Measurements from ENCODE around the gene RFWD3. TPM values are rescaled to one million over a fixed set of nuclear protein-coding genes. Genes with fewer than 3 reads are reported as not detected.
A peak's percentile ranks its signal among the peaks of the same experiment; 100 is the strongest.

RFWD3 gene
- total RNA-seq, 1 donor from 2014 or later = 48.4 TPM

- no peaks in the 10 kb centered on the region for H3K36me3 Mint-ChIP-seq (ENCODE audit: insufficient read depth)
- no peak for DNase-seq (ENCODE audit: low spot score, unreplicated experiment)
- H3K4me1 Mint-ChIP-seq (ENCODE audit: low read depth) = no peaks in the 10 kb centered on the region
- H3K27me3 Mint-ChIP-seq = peaks cover 5% of the 10 kb centered on the region
- H3K4me3 Mint-ChIP-seq (ENCODE audit: low read depth) = no peak overlapping the region
- H3K9me3 Mint-ChIP-seq (ENCODE audit: low read depth) = no peaks in the 10 kb centered on the region
- no peak overlapping the region for H3K27ac Mint-ChIP-seq
- TF ChIP-seq, protein P1, sequence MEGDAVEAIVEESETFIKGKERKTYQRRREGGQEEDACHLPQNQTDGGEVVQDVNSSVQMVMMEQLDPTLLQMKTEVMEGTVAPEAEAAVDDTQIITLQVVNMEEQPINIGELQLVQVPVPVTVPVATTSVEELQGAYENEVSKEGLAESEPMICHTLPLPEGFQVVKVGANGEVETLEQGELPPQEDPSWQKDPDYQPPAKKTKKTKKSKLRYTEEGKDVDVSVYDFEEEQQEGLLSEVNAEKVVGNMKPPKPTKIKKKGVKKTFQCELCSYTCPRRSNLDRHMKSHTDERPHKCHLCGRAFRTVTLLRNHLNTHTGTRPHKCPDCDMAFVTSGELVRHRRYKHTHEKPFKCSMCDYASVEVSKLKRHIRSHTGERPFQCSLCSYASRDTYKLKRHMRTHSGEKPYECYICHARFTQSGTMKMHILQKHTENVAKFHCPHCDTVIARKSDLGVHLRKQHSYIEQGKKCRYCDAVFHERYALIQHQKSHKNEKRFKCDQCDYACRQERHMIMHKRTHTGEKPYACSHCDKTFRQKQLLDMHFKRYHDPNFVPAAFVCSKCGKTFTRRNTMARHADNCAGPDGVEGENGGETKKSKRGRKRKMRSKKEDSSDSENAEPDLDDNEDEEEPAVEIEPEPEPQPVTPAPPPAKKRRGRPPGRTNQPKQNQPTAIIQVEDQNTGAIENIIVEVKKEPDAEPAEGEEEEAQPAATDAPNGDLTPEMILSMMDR (IDR thresholded peaks at IDR 0.05; ENCODE audit: unreplicated experiment) = no peak
Measured at GRCh38 chr16:74711938-74712337, 45.3 kb upstream of the RFWD3 start.

- peaks cover 5% of the 10 kb centered on the region for H3K27me3 Mint-ChIP-seq
- H3K27ac Mint-ChIP-seq = no peak overlapping the region
- H3K4me1 Mint-ChIP-seq (ENCODE audit: low read depth) = no peaks in the 10 kb centered on the region
- TF ChIP-seq, protein P1 (IDR thresholded peaks at IDR 0.05; ENCODE audit: unreplicated experiment) = no peak
- H3K9me3 Mint-ChIP-seq (ENCODE audit: low read depth) = no peaks in the 10 kb centered on the region
- no peaks in the 10 kb centered on the region for H3K36me3 Mint-ChIP-seq (ENCODE audit: insufficient read depth)
- no peak for DNase-seq (ENCODE audit: low spot score, unreplicated experiment)
- no peak overlapping the region for H3K4me3 Mint-ChIP-seq (ENCODE audit: low read depth)
Measured at GRCh38 chr16:74710401-74710800, 43.7 kb upstream of the RFWD3 start.

DNA sequence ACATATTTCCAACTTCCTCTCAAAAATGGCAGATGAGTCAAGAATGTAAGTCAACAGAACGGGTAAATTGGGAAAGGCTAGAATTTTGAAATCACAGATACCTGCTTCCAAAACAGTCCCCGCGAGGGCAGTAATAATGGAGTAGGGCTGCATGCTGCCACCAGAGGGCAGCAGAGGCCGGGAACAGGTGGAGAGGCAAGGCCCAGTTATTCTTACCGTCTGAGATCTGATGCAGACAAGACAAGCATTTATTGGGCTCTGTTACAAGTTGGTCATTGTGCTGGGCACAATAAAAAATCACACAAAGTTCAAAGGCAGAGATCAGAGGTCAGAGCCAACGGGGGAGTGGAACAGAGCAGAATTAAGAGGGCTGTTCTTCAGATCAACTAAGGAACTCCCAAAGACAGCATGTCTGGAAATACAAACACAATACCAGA lies 42.8 kb upstream of the RFWD3 start:
- peaks cover 5% of the 10 kb centered on the region for H3K27me3 Mint-ChIP-seq
- no peak overlapping the region for H3K4me3 Mint-ChIP-seq (ENCODE audit: low read depth)
- TF ChIP-seq, protein P1 (IDR thresholded peaks at IDR 0.05; ENCODE audit: unreplicated experiment) = peak; percentile 98
- no peaks in the 10 kb centered on the region for H3K4me1 Mint-ChIP-seq (ENCODE audit: low read depth)
- no peaks in the 10 kb centered on the region for H3K9me3 Mint-ChIP-seq (ENCODE audit: low read depth)
- DNase-seq (ENCODE audit: low spot score, unreplicated experiment) = peak; percentile 74
- no peaks in the 10 kb centered on the region for H3K36me3 Mint-ChIP-seq (ENCODE audit: insufficient read depth)
- no peak overlapping the region for H3K27ac Mint-ChIP-seq

DNA sequence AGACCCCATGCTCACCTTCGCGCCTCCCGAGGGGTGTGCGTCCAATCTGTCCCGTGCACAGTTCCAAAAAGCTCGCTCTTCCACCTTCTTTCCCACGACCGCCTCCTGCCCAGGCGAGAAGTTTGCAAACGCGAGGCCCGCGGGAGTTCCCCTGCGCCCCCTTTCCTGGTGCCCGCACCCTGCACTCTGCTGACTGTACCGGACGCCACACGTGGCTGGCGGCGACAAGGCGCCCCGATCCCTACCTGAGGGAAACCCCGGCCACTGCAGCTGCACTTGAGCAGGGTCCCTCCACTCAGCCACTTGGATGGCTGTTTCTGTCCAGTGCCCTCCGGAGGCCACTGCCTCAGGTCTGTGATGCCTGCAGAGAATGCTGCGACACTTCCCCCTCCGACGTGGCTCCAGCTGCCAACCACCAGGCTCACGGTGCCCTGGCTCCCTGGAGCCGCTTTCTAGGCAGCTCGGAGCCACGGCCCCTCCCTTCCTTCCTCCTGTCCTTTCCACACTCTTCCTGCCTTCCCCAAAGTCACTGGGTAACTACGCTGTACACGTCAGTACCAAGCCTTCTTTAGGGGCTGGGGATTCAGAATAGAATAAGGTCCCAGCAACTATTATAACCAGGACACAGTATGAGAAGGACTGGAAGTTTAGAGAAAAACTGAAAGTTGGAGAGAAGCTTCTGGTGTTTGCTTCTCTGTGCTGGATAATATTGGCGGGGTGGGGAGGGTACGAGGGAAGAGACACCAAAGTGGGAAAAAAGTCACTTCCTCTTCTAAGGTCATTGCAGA lies 34.0 kb upstream of the RFWD3 start, which contains the start of gene MLKL:
Gene MLKL (minus strand): TSS at position 425 of the 788 bp plus-strand sequence. CDS start 5,105 bp downstream, outside the sequence.
- Mint-ChIP-seq H3K9me3 (ENCODE audit: low read depth) (no peaks in the 10 kb centered on the region), H3K4me3 (ENCODE audit: low read depth) (peak within 1 kb of the TSS; percentile 74), H3K4me1 (ENCODE audit: low read depth) (peaks cover 5% of the 10 kb centered on the region), H3K27me3 (peaks cover 21% of the 10 kb centered on the region), H3K36me3 (ENCODE audit: insufficient read depth) (no peaks in the 10 kb centered on the region), H3K27ac (no peak within 1 kb of the TSS)
- TF ChIP-seq, protein P1 (IDR thresholded peaks at IDR 0.05; ENCODE audit: unreplicated experiment) = no peak
- no peak for DNase-seq (ENCODE audit: low spot score, unreplicated experiment)

GRCh38 chr16:74700116-74700437 lies 33.4 kb upstream of the RFWD3 start:
- no peaks in the 10 kb centered on the region for H3K9me3 Mint-ChIP-seq (ENCODE audit: low read depth)
- no peak overlapping the region for H3K27ac Mint-ChIP-seq
- peaks cover 21% of the 10 kb centered on the region for H3K27me3 Mint-ChIP-seq
- TF ChIP-seq, protein P1 (IDR thresholded peaks at IDR 0.05; ENCODE audit: unreplicated experiment) = no peak
- DNase-seq (ENCODE audit: low spot score, unreplicated experiment) = no peak
- H3K4me3 Mint-ChIP-seq (ENCODE audit: low read depth) = peak overlapping the region; percentile 74
- H3K36me3 Mint-ChIP-seq (ENCODE audit: insufficient read depth) = no peaks in the 10 kb centered on the region
- H3K4me1 Mint-ChIP-seq (ENCODE audit: low read depth) = peaks cover 5% of the 10 kb centered on the region

Data from progenitor cell of endocrine pancreas (in vitro differentiated cells).